ENCODE measurements around the gene ERCC8. TPM values are rescaled to one million over a fixed set of nuclear protein-coding genes. Genes with fewer than 3 reads are reported as not detected.

ERCC8 gene
- total and polyA plus RNA-seq, 4 donors, result 2.6 to 14.5 (median 6.2) TPM

GRCh38 chr5:60980511-60980910, 35.6 kb upstream of the ERCC8 start:
- Histone ChIP-seq H3K36me3 (ENCODE audit: control insufficient read depth in 4 of 4, insufficient read depth in 3 of 4, low read depth in 1 of 4, low read length in 3 of 4) (no peaks in the 10 kb centered on the region), H3K4me1 (ENCODE audit: control insufficient read depth in 4 of 4, insufficient read depth in 4 of 4, low read length in 3 of 4) (no peaks in the 10 kb centered on the region), H3K27me3 (ENCODE audit: control insufficient read depth in 4 of 4, insufficient read depth in 4 of 4, low read length in 3 of 4) (no peaks in the 10 kb centered on the region), H3K9ac (ENCODE audit: low read depth in 1 of 2, low read length in 2 of 2) (no peak overlapping the region), H3K27ac (ENCODE audit: low read depth in 1 of 2, low read length in 2 of 2) (no peak overlapping the region), H3K4me3 (ENCODE audit: low read depth in 1 of 3, low read length in 3 of 3) (no peak overlapping the region), H3K9me3 (ENCODE audit: control insufficient read depth in 4 of 4, low read length in 3 of 4) (no peaks in the 10 kb centered on the region)
- WGBS, result 98% methylated on average over 2 of the region's 2 CpGs
- DNase-seq (ENCODE audit: low spot score), result no peak
- no peak for TF ChIP-seq HNF4A (conservative IDR thresholded peaks at IDR 0.05)

- Histone ChIP-seq H3K36me3 (ENCODE audit: control insufficient read depth in 4 of 4, insufficient read depth in 3 of 4, low read depth in 1 of 4, low read length in 3 of 4) (no peaks in the 10 kb centered on the region), H3K27ac (ENCODE audit: low read depth in 1 of 2, low read length in 2 of 2) (no peak overlapping the region)
- 86% methylated on average over 1 of the region's 1 CpG for WGBS
These were observed 34.1 kb upstream of the ERCC8 start for GRCh38 chr5:60978968-60979367.

More at GRCh38 chr5:60978968-60979367, 34.1 kb upstream of the ERCC8 start:
- Histone ChIP-seq H3K4me1 (ENCODE audit: control insufficient read depth in 4 of 4, insufficient read depth in 4 of 4, low read length in 3 of 4) (no peaks in the 10 kb centered on the region), H3K27me3 (ENCODE audit: control insufficient read depth in 4 of 4, insufficient read depth in 4 of 4, low read length in 3 of 4) (no peaks in the 10 kb centered on the region), H3K9ac (ENCODE audit: low read depth in 1 of 2, low read length in 2 of 2) (no peak overlapping the region), H3K4me3 (ENCODE audit: low read depth in 1 of 3, low read length in 3 of 3) (no peak overlapping the region), H3K9me3 (ENCODE audit: control insufficient read depth in 4 of 4, low read length in 3 of 4) (no peaks in the 10 kb centered on the region)
- DNase-seq (ENCODE audit: low spot score), result no peak
- no peak for TF ChIP-seq EGR1 (IDR thresholded peaks at IDR 0.05; ENCODE audit: low read depth in 2 of 2)
- no peak for TF ChIP-seq CTCF (IDR thresholded peaks at IDR 0.05; ENCODE audit: low read depth, low read length, missing input control)
- TF ChIP-seq ATF3 (IDR thresholded peaks at IDR 0.05), result no peak
- no peak for TF ChIP-seq RXRA (IDR thresholded peaks at IDR 0.05)
- no peak for TF ChIP-seq SP1 (IDR thresholded peaks at IDR 0.05)
- TF ChIP-seq TAF1 (conservative IDR thresholded peaks at IDR 0.05), result no peak
- no peak for TF ChIP-seq ZBTB33 (IDR thresholded peaks at IDR 0.05)
- TF ChIP-seq HNF4G (IDR thresholded peaks at IDR 0.05), result no peak
- no peak for TF ChIP-seq MAX (IDR thresholded peaks at IDR 0.05)
- TF ChIP-seq YY1 (IDR thresholded peaks at IDR 0.05), result no peak
- TF ChIP-seq FOXA1 (IDR thresholded peaks at IDR 0.05), result no peak
- no peak for TF ChIP-seq FOXA2 (IDR thresholded peaks at IDR 0.05)
- TF ChIP-seq HNF4A (conservative IDR thresholded peaks at IDR 0.05), result no peak
- TF ChIP-seq GABPA (IDR thresholded peaks at IDR 0.05 in 1 of 2, conservative IDR thresholded peaks at IDR 0.05 in 1 of 2), result no peak
- TF ChIP-seq RAD21 (IDR thresholded peaks at IDR 0.05), result no peak
- no peak for TF ChIP-seq NR2F2 (IDR thresholded peaks at IDR 0.05)

Data from liver (tissue), 9 donors.